Activated CD8-positive, alpha-beta memory T cell treated with anti-CD3 and anti-CD28 coated beads, Interleukin-2, amount 50 U/mL, for 24 hours (primary cell): ENCODE data around the gene ZNF789.
"Not testable (repeated sequence)": the region's sequence is repeated elsewhere in the genome, so short reads cannot be mapped to it uniquely, and the experiment has no call there.

Source experiments
- DNase-seq: peaks from one replicate; pipeline ENCODE4 v3.0.0-alpha.2; 2020; ENCODE audit errors: extremely low read depth

ZNF789 gene

GRCh38 chr7:99457650-99458493 is 14.8 kb upstream of the ZNF789 start:
- no peak for DNase-seq

- no peak for DNase-seq
Measured at GRCh38 chr7:99459087-99459486, 13.6 kb upstream of the ZNF789 start.

GRCh38 chr7:99460651-99461050 is 12.0 kb upstream of the ZNF789 start:
- no peak for DNase-seq

GRCh38 chr7:99461221-99461620 is 11.5 kb upstream of the ZNF789 start:
- no peak for DNase-seq

- no peak for DNase-seq
Measured at GRCh38 chr7:99465421-99465768, 7.3 kb upstream of the ZNF789 start.

- DNase-seq = no peak
Measured at GRCh38 chr7:99468336-99468918, 4.3 kb upstream of the ZNF789 start.

- no peak for DNase-seq
Measured at GRCh38 chr7:99469381-99470065, 3.2 kb upstream of the ZNF789 start.

- DNase-seq = no peak
Measured at GRCh38 chr7:99473315-99473596, 566 bp downstream of the ZNF789 start.

- DNase-seq = no peak
Measured at GRCh38 chr7:99476107-99476506, 3.4 kb downstream of the ZNF789 start.

GRCh38 chr7:99478464-99479440 is 6.1 kb downstream of the ZNF789 start:
- DNase-seq = no peak

- DNase-seq = no peak
Measured at GRCh38 chr7:99485094-99485493, 12.4 kb downstream of the ZNF789 start.

GRCh38 chr7:99489235-99489634 is 16.5 kb downstream of the ZNF789 start:
- no peak for DNase-seq

GRCh38 chr7:99490878-99491277 is 18.2 kb downstream of the ZNF789 start:
- DNase-seq = no peak

- no peak for DNase-seq
Measured at GRCh38 chr7:99493823-99494222, 21.1 kb downstream of the ZNF789 start.

GRCh38 chr7:99497766-99498545 is 25.3 kb downstream of the ZNF789 start:
- no peak for DNase-seq

GRCh38 chr7:99498546-99498944 is 25.9 kb downstream of the ZNF789 start:
- DNase-seq = no peak

- no peak for DNase-seq
Measured at GRCh38 chr7:99499371-99499720, 26.7 kb downstream of the ZNF789 start.

GRCh38 chr7:99499721-99500636 is 27.3 kb downstream of the ZNF789 start, which contains the start of gene ZNF394:
Gene ZNF394, minus strand, starts transcription at chr7:99500281. Its CDS starts 188 bp downstream, at chr7:99500093.
- DNase-seq = peak; percentile 83

GRCh38 chr7:99500637-99501009 is 27.9 kb downstream of the ZNF789 start:
- no peak for DNase-seq

- DNase-seq = not testable (repeated sequence)
Measured at GRCh38 chr7:99501236-99501635, 28.5 kb downstream of the ZNF789 start.
